AG08396 (cell line): ENCODE results near the gene C7orf57.

ENCODE experiments used
- DNase-seq: peaks from one replicate; pipeline ENCODE4 v3.0.0; 2012; ENCODE audit warnings: low spot score, mixed read lengths

The C7orf57 gene

GRCh38 chr7:48109848-48110663, 74.7 kb downstream of the C7orf57 start:
- DNase-seq: peak; percentile 60

- no peak for DNase-seq
These were observed 75.5 kb downstream of the C7orf57 start for GRCh38 chr7:48110868-48111267.
